ENCODE measurements around the gene KCNK17.

Gene KCNK17

GRCh38 chr6:39335780-39336545 lies 21.7 kb upstream of the KCNK17 start:
- peak; percentile 68 for DNase-seq

- no peak for DNase-seq
Measured at GRCh38 chr6:39333644-39334438, 19.6 kb upstream of the KCNK17 start.

GRCh38 chr6:39330476-39330875 lies 16.3 kb upstream of the KCNK17 start:
- DNase-seq, result no peak

- DNase-seq, result no peak
Measured at GRCh38 chr6:39330057-39330456, 15.8 kb upstream of the KCNK17 start.

GRCh38 chr6:39328066-39328465 lies 13.8 kb upstream of the KCNK17 start:
- DNase-seq, result no peak

- DNase-seq, result no peak
Measured at GRCh38 chr6:39327507-39327906, 13.3 kb upstream of the KCNK17 start.

- DNase-seq, result no peak
Measured at GRCh38 chr6:39322306-39322850, 8.2 kb upstream of the KCNK17 start, which contains the start of gene KCNK16. Gene KCNK16, minus strand, starts transcription at chr6:39322702. Its CDS starts 162 bp downstream, at chr6:39322540.

- no peak for DNase-seq
Measured at GRCh38 chr6:39321761-39322160, 7.5 kb upstream of the KCNK17 start.

- DNase-seq, result no peak
Measured at GRCh38 chr6:39320363-39320984, 6.3 kb upstream of the KCNK17 start.

GRCh38 chr6:39319621-39320362 lies 5.6 kb upstream of the KCNK17 start:
- no peak for DNase-seq

- DNase-seq, result no peak
Measured at GRCh38 chr6:39317256-39317655, 3.0 kb upstream of the KCNK17 start.

- no peak for DNase-seq
Measured at GRCh38 chr6:39313526-39314272, 520 bp downstream of the KCNK17 start.

GRCh38 chr6:39312912-39313525 lies 1.2 kb downstream of the KCNK17 start:
- DNase-seq, result no peak

- DNase-seq, result no peak
Measured at GRCh38 chr6:39310542-39310941, 3.7 kb downstream of the KCNK17 start.

GRCh38 chr6:39309942-39310531 lies 4.2 kb downstream of the KCNK17 start:
- peak; percentile 88 for DNase-seq

GRCh38 chr6:39307462-39307861 lies 6.8 kb downstream of the KCNK17 start:
- DNase-seq, result no peak

- DNase-seq, result no peak
Measured at GRCh38 chr6:39304951-39305350, 9.3 kb downstream of the KCNK17 start.

GRCh38 chr6:39303425-39304153 lies 10.6 kb downstream of the KCNK17 start:
- no peak for DNase-seq

GRCh38 chr6:39302669-39303424 lies 11.4 kb downstream of the KCNK17 start:
- peak; percentile 84 for DNase-seq

All from islet precursor cell (in vitro differentiated cells).